GM18526 (cell line): ENCODE measurements around the gene ZNF438.

ENCODE experiments used
- POLR2A ChIP-seq: IDR thresholded peaks from 3 replicates; pipeline ENCODE4 v1.6.1; 2011; ENCODE audit not compliant: insufficient read length; ENCODE audit errors: extremely low read depth

The ZNF438 gene

GRCh38 chr10:30984563-30985328 lies 46.9 kb downstream of the ZNF438 start:
- no peak for TF ChIP-seq POLR2A

DNA sequence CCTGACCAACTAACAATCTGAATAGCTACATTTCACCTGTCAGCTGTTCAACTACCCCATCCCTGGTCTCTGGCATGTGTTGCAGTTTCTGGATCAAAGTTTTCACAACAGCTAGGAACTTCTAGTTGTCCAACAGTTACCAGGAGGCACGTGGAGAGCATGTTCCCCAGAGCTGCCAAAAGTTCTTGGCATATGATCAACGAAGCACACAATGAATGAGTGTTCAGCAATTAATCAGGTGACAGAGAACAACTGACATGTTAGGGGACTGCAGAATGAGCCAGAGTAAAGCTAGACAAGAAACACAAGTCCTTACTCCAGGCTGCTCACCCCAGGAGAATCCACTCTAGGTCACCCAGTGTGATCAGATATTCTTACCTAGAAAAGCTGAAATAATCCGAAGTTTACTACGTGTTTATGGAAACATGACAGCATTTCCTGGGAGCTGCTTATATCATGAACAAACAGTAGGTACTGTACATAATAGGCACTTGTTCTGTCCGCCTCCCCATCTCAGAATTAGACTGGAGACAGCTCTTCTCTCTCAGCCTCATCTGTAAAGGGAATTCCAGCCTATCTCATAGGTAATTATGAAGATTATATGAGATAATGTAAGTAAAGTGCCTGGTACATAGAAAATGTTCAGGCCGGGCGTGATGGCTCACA lies 50.6 kb downstream of the ZNF438 start:
- no peak for TF ChIP-seq POLR2A

GRCh38 chr10:30979956-30980355 lies 51.7 kb downstream of the ZNF438 start:
- no peak for TF ChIP-seq POLR2A

DNA sequence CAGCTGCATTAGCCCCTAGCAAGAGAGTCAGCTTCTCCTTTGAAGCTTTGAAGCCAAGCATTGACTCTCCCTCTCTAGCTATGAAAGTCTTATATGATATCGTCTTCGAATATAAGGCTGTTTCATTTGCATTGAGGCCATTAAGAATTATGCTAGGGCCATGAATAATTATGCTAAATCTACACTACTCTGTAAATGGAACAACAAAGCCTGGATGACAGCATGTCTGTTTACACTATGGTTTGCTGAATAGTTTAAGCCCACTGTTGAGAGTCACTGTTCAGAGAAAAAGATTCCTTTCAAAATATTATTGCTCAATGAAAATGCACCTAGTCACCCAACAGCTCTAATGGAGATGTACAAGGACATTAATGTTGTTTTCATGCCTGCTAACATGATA lies 52.8 kb downstream of the ZNF438 start:
- no peak for TF ChIP-seq POLR2A

GRCh38 chr10:30977385-30977784 lies 54.3 kb downstream of the ZNF438 start:
- no peak for TF ChIP-seq POLR2A

GRCh38 chr10:30974773-30975415 lies 56.8 kb downstream of the ZNF438 start:
- no peak for TF ChIP-seq POLR2A

- no peak for TF ChIP-seq POLR2A
Measured at GRCh38 chr10:30974355-30974754, 57.3 kb downstream of the ZNF438 start.

GRCh38 chr10:30973737-30974136 lies 57.9 kb downstream of the ZNF438 start:
- no peak for TF ChIP-seq POLR2A

DNA sequence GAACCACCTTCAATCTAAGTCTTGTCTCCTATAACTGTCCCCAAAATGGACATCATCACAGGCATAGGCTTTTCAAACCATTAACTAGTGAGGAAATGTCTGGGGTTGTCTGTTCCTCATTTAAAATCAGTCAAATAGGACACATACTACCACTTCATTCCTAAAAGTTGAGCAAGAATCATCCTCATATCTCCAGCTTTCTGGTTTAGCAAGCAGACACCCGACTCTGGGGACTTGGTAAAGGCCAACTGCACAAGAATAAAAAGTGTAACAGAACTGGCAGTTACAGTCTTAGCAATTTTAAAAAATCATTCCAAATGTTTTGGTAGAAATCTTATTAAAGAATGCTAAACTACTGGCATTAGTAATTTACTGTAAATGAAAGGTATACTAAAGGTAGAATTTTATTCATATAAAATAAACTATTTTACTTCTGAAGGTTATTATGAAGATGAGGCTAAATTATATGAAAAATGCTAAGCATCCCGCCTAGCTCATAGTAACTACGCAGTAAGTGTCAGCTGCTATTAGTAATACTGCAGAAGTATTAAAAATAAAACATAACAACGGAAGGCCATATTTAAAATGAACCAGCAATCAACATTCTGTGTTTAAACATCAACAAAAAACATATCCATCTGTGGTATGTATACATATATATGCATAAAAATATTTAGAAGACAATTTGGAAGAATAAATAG lies 60.8 kb downstream of the ZNF438 start:
- no peak for TF ChIP-seq POLR2A

GRCh38 chr10:30968711-30969110 lies 63.0 kb downstream of the ZNF438 start:
- TF ChIP-seq POLR2A, result no peak

- no peak for TF ChIP-seq POLR2A
Measured at GRCh38 chr10:30967650-30968410, 63.8 kb downstream of the ZNF438 start.

GRCh38 chr10:30963992-30964930 lies 67.4 kb downstream of the ZNF438 start:
- TF ChIP-seq POLR2A, result no peak

DNA sequence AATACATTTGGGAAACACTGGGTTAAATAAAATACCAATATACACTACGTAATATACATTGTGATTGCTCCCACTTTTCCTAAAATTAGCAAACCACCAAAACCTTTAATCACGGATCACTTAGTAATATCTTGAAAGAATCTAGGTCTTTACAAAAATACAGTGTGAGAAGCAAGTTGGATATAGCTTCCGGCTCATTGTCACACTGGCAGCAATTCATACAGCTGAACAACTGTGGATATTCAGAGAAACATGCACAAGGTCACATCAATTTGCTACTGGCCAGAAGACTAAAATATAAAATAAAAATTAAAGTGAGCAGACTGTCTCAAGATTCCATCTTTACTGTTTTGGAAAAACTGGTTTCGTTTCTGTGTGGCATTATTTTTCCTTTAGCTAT lies 69.1 kb downstream of the ZNF438 start:
- no peak for TF ChIP-seq POLR2A

GRCh38 chr10:30959836-30960210 lies 71.8 kb downstream of the ZNF438 start:
- no peak for TF ChIP-seq POLR2A
